HepG2 (cell line): Measurements from ENCODE around the gene NBPF3. TPM values are rescaled to one million over a fixed set of nuclear protein-coding genes. Genes with fewer than 3 reads are reported as not detected.

Source experiments
- ATAC-seq: fragments of 200-7000 bp; cut with Tn5 transposase; 3 replicates; pipeline ENCODE4 v1.9.1; 2020; ENCODE audit warnings: mild to moderate bottlenecking, moderate library complexity
- BruUV-seq: library from RNA; stranded (reverse); fragments of 400-500 nt; replicated peaks from 2 replicates; lab custom pipeline; 2021; lab: Mats Ljungman, UMichigan
- CTCF ChIA-PET: fragments of 300-600 bp; formaldehyde crosslinking; extraction: SDS; loops from one replicate; lab custom pipeline; 2021; ENCODE audit warnings: low total read pairs, inconsistent platforms, low intra/inter-chr PET ratio; lab: Yijun Ruan, JAX
- POLR2A ChIA-PET: fragments of 350-600 bp; sonication (Branson Sonifier 250); formaldehyde crosslinking; loops from one replicate; lab custom pipeline; 2020; ENCODE audit warnings: antibody characterized with exemption, inconsistent platforms; lab: Yijun Ruan, JAX
- DNase-seq: peaks from one replicate; pipeline ENCODE4 v3.0.0-alpha.2; 2015; ENCODE audit warnings: low spot score
- FAIRE-seq: peaks from 3 replicates; lab custom pipeline; 2011; peaks lifted over from hg19 to GRCh38; lab: Jason Lieb, UNC
- H2AFZ ChIP-seq: one replicate; pipeline ENCODE4 v1.6.1; 2011; ENCODE audit warnings: low read length, inconsistent platforms
- H3K27ac ChIP-seq: fragments of 300-600 bp; 3 replicates; pipeline ENCODE4 v1.8.0; 2011; ENCODE audit warnings: mixed run types, mild to moderate bottlenecking, mixed read lengths, low read length, inconsistent platforms; ENCODE audit not compliant: insufficient read depth; ENCODE audit errors: extremely low read length
- H3K27me3 ChIP-seq, 2 experiments: fragments of 200-600 bp in 1 of 2; 2 replicates in 1 of 2; 3 replicates in 1 of 2; pipeline versions ENCODE4 v1.6.0 to v1.8.0; 2011; ENCODE audit warnings: low read length in 2 of 2, mild to moderate bottlenecking in 2 of 2, moderate library complexity in 2 of 2, inconsistent platforms in 1 of 2; ENCODE audit not compliant: insufficient read depth in 2 of 2, control insufficient read depth in 1 of 2
- H3K36me3 ChIP-seq, 2 experiments: fragments of 200-600 bp in 1 of 2; replicated peaks in 1 of 2; 2 replicates in 1 of 2; 3 replicates in 1 of 2; pipeline versions ENCODE4 v1.5.1 to v1.8.0; 2011; ENCODE audit warnings: low read length in 2 of 2, inconsistent platforms in 1 of 2; ENCODE audit not compliant: insufficient read depth in 2 of 2, control insufficient read depth in 1 of 2
- H3K4me1 ChIP-seq: 2 replicates; pipeline ENCODE4 v1.5.1; 2012; ENCODE audit warnings: low read length, inconsistent platforms; ENCODE audit not compliant: insufficient read depth
- H3K4me2 ChIP-seq: 2 replicates; pipeline ENCODE4 v1.6.0; 2011; ENCODE audit warnings: low read depth, low read length, inconsistent platforms
- H3K4me3 ChIP-seq, 3 experiments: fragments of 200-600 bp in 1 of 3; sonication (generic), shearing (Covaris generic) in 1 of 3; replicated peaks in 1 of 3; 2 replicates each; pipeline ENCODE4 v1.5.1; 2011 to 2016; ENCODE audit warnings: low read length in 3 of 3, inconsistent platforms in 2 of 3, low read depth in 2 of 3, mild to moderate bottlenecking in 2 of 3, control low read depth in 1 of 3, mixed read lengths in 1 of 3; ENCODE audit not compliant: insufficient read depth in 1 of 3
- H3K79me2 ChIP-seq: one replicate; pipeline ENCODE4 v1.6.1; 2011; ENCODE audit warnings: low read length, inconsistent platforms; ENCODE audit not compliant: insufficient read depth
- H3K9ac ChIP-seq: 2 replicates; pipeline ENCODE4 v1.6.0; 2011; ENCODE audit warnings: mild to moderate bottlenecking, low read depth, low read length, inconsistent platforms; ENCODE audit not compliant: insufficient read depth
- H3K9me3 ChIP-seq: 2 replicates; pipeline ENCODE4 v1.5.1; 2012; ENCODE audit warnings: mild to moderate bottlenecking, low read length
- H4K20me1 ChIP-seq: 2 replicates; pipeline ENCODE4 v1.6.0; 2011; ENCODE audit warnings: inconsistent platforms, mild to moderate bottlenecking, low read length, moderate library complexity; ENCODE audit not compliant: insufficient read depth
- ETV5 ChIP-seq: IDR thresholded peaks from 2 replicates; pipeline ENCODE4 v1.6.1; 2018; ENCODE audit warnings: missing biosample characterization, missing genetic modification reagents, inconsistent platforms, borderline replicate concordance
- KLF9 ChIP-seq: IDR thresholded peaks from 2 replicates; pipeline ENCODE4 v1.6.1; 2016; ENCODE audit warnings: low read depth
- SOX5 ChIP-seq: IDR thresholded peaks from 2 replicates; pipeline ENCODE4 v1.6.1; 2016; ENCODE audit warnings: borderline replicate concordance
- SP5 ChIP-seq: IDR thresholded peaks from 2 replicates; pipeline ENCODE4 v1.6.1; 2016; ENCODE audit warnings: low read depth, borderline replicate concordance
- ZBTB21 ChIP-seq: sonication (generic); formaldehyde crosslinking; IDR thresholded peaks from 2 replicates; pipeline ENCODE4 v1.4.0; 2020; ENCODE audit warnings: missing genetic modification reagents
- ZEB1 ChIP-seq: IDR thresholded peaks from 2 replicates; pipeline ENCODE4 v1.6.1; 2012; ENCODE audit warnings: mild to moderate bottlenecking, low read depth, inconsistent platforms; ENCODE audit not compliant: insufficient replicate concordance
- ZNF704 ChIP-seq: sonication (generic); formaldehyde crosslinking; IDR thresholded peaks from 2 replicates; pipeline ENCODE4 v1.8.1; 2023; ENCODE audit warnings: mild to moderate bottlenecking, inconsistent platforms, moderate library complexity, missing genetic modification reagents, borderline replicate concordance
- ZNF768 ChIP-seq: sonication (generic); formaldehyde crosslinking; IDR thresholded peaks from 2 replicates; pipeline ENCODE4 v1.4.0; 2020; ENCODE audit warnings: missing genetic modification reagents
- WGBS: methylation state at CpG from one replicate; pipeline ENCODE4 v1.1.6; 2017; ENCODE audit warnings: low lambda C conversion rate; 5-methylcytosine and 5-hydroxymethylcytosine counted together
- in situ Hi-C: cut with HindIII; loops from 2 replicates; pipeline ENCODE4 v1.10.0; 2017; ENCODE audit warnings: low pct_unique_long_range_greater_than_20kb; ENCODE audit not compliant: extremely low pct_ligation_motif_present
- intact Hi-C: fragments of 100-400 bp; cut with micrococcal nuclease; formaldehyde crosslinking; loops from one replicate; pipeline ENCODE4 v1.10.0; 2022; ENCODE audit not compliant: unreplicated experiment
- polyA plus RNA-seq, 8 experiments: library from polyadenylated mRNA; depleted of rRNA in 3 of 8; stranded (reverse) in 7 of 8; unstranded in 1 of 8; fragments of >200 nt; fragmentation: Illumina TruSeq in 4 of 8; extraction: Trizol in 4 of 8; gene quantifications; 2 replicates each; pipeline versions ENCODE4 v1.2.1 to v1.2.3, GENCODE V29; 2011 to 2016; ENCODE audit warnings: low read depth in 4 of 8, missing spikeins in 1 of 8, mixed read lengths in 1 of 8; ENCODE audit not compliant: insufficient read depth in 1 of 8
- total RNA-seq, 5 experiments: library from RNA; depleted of rRNA; stranded (reverse); fragments of >200 nt; fragmentation: Illumina TruSeq; extraction: Trizol; gene quantifications; 2 replicates each; pipeline ENCODE4 v1.2.3, GENCODE V29; 2016; ENCODE audit warnings: low read depth in 1 of 5
- TF ChIP-seq, protein P1 (sequence below): sonication (generic); formaldehyde crosslinking; IDR thresholded peaks from 2 replicates; pipeline ENCODE4; 2020; ENCODE audit warnings: missing genetic modification reagents, mild to moderate bottlenecking, borderline replicate concordance

The NBPF3 gene
- total and polyA plus RNA-seq, 2 of the 13 experiments (the other 11 are each of a cell fraction or from before 2014, with no cell fraction given): 3.5 to 4.9 TPM

DNA sequence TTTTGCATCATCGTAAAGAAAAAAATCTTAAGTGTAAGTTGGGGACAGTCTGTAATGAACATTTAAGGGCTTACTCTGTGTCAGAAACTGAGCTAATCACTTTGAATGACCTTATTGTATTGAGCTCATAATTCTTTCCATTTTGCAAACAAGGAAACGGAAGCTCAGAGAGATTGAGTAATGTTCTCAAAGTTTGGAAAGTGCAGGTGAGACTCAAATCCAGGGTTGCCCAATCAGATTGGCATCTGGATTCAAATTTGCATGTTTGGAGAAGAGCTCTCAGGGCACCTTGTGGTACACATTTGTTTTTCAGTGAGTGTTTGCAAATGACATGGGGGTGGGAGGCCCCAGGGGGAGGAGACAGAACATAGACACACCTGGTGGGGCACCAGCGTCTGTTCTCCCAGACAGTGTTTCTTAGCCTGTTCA, 77.2 kb downstream of the NBPF3 start (continued):
- TF ChIP-seq, protein P1, sequence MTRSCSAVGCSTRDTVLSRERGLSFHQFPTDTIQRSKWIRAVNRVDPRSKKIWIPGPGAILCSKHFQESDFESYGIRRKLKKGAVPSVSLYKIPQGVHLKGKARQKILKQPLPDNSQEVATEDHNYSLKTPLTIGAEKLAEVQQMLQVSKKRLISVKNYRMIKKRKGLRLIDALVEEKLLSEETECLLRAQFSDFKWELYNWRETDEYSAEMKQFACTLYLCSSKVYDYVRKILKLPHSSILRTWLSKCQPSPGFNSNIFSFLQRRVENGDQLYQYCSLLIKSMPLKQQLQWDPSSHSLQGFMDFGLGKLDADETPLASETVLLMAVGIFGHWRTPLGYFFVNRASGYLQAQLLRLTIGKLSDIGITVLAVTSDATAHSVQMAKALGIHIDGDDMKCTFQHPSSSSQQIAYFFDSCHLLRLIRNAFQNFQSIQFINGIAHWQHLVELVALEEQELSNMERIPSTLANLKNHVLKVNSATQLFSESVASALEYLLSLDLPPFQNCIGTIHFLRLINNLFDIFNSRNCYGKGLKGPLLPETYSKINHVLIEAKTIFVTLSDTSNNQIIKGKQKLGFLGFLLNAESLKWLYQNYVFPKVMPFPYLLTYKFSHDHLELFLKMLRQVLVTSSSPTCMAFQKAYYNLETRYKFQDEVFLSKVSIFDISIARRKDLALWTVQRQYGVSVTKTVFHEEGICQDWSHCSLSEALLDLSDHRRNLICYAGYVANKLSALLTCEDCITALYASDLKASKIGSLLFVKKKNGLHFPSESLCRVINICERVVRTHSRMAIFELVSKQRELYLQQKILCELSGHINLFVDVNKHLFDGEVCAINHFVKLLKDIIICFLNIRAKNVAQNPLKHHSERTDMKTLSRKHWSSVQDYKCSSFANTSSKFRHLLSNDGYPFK (CRISPR knock-in tag): no peak
- TF ChIP-seq ZBTB21 (no peak), ETV5 (CRISPR knock-in tag) (peak; percentile 55; the same call in 1 of the 2 replicates), SOX5 (CRISPR knock-in tag) (peak; percentile 17; the same call in 1 of the 2 replicates), ZEB1 (peak; percentile 33)

DNA sequence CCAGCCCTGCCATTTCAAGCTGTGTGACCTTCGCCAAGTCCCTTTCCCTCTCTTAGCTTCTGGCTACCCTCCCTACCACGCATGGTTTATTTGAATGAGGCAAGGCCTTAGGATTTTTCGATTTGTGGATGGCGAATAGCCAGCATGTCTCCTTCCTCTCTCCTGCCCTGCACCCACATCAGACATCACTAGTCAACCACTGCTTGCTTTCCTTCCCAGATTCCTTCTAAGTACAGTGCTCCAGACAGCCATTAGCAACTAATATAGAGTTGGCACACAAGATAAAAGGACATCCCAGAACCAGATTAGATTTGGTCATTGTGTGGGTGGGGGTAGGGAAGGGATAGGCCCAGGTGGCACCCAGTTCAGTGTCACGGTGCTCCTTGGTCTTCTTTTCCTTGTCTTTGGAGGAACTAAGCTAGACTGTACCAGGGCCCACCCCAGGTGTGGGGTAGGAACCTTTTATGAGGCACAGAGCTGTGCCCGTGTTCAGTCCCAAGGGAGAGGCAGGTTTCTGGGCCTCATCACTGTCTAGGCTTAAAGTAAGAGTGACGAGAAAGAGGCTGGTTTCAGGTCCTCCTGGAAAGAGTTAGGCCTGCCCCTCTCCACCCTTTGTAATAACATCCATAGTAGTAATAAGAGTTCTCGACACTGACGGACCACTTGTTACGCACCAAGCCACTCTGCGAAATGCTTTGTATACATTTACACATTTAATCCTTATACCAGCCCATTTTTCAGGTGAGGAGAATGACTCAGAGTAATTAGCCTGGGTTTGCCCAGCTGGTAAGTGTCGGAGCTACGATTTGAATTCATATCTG, 77.9 kb downstream of the NBPF3 start:
- Histone ChIP-seq H3K4me3 (no peak overlapping the region), H3K9me3 (no peaks in the 10 kb centered on the region), H3K4me2 (no peak overlapping the region), H2AFZ (no peak overlapping the region), H3K9ac (no peak overlapping the region), H3K4me1 (peaks cover 24% of the 10 kb centered on the region), H4K20me1 (no peaks in the 10 kb centered on the region), H3K27me3 (peaks cover 0 to 33% of the 10 kb centered on the region in 2 experiments; a peak in 1 of 5 replicates), H3K79me2 (no peaks in the 10 kb centered on the region), H3K27ac (no peak overlapping the region), H3K36me3 (no peaks in the 10 kb centered on the region)
- in situ Hi-C loops (no loop called here), intact Hi-C loops (no loop called here)
- no peak for TF ChIP-seq SP5 (CRISPR knock-in tag)
- no peak for TF ChIP-seq ZNF704 (CRISPR knock-in tag)
- TF ChIP-seq ZNF768 (CRISPR knock-in tag): peak; percentile 77
- no peak for TF ChIP-seq KLF9 (CRISPR knock-in tag)
- DNase-seq (no peak), ATAC-seq (no peak), FAIRE-seq (no peak)
- no TSS peak for BruUV-seq
- WGBS: 35% methylated on average over 12 of the region's 13 CpGs
- ChIA-PET CTCF (no interaction called here), POLR2A (no interaction called here)
